NCI-H2171 (cell line): ENCODE data around the gene AMY2B.
"Not testable (repeated sequence)": the region's sequence is repeated elsewhere in the genome, so short reads cannot be mapped to it uniquely, and the experiment has no call there.

ENCODE experiments used
- DNase-seq: peaks from one replicate; lab custom pipeline; 2025; lab: John Stamatoyannopoulos, UW

The AMY2B gene

DNA sequence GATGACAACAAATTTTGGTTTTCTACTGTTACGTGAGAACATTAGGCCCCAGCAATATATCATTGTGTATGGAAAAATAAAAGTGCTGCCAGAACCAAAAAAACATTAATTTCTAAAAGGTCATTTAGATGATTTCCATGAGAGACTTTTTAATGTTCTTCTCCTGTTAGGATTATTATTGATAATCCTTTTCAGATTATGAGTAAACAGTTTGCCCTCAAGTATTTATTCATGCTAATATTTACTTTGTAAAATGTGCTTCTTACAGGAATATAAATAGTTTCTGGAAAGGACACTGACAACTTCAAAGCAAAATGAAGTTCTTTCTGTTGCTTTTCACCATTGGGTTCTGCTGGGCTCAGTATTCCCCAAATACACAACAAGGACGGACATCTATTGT is at the start of gene AMY2B:
Gene AMY2B (plus strand): TSS at position 301 of the 400 bp plus-strand sequence. CDS start 14 bp downstream, at position 315.
- DNase-seq = not testable (repeated sequence)

DNA sequence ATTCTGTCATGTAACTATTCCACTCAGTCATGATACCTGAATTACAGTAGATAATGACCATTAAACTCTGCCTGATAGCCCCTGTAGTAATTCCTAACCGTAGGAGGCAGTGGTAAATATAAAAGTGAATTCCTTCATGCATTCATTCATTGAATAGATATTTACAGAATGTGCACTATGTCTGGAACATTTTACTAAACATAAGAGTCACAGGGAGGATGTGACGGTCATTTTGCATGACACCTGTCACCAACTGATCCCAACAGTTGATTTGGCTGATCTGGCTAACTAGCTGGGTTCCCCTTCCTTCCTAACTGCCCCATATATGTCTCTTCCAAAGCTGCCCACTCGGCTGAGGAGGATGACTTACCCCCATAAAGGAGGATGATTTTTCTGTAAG is 48.0 kb upstream of the AMY2B start:
- DNase-seq = no peak

DNA sequence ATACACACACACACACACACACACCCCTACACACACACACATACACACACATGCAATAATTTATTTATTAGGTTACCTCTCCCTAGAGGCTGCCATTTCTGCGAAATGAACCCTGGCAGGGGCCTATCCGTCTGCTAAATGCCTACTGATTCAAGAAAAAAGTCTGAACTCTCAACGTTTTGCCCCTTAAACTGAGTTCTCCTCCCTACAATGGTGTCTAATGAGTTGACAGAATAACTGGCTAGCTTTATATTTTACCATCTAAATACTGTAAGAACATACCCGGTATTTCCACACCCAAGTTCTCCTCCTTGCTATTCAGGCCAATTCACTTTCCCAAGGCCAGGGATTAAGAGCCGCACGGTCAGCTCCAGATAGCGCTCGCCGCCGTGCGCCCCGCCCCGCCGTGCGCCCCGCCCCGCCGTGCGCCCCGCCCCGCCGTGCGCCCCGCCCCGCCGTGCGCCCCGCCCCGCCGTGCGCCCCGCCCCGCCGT is 46.2 kb upstream of the AMY2B start:
- DNase-seq = no peak

DNA sequence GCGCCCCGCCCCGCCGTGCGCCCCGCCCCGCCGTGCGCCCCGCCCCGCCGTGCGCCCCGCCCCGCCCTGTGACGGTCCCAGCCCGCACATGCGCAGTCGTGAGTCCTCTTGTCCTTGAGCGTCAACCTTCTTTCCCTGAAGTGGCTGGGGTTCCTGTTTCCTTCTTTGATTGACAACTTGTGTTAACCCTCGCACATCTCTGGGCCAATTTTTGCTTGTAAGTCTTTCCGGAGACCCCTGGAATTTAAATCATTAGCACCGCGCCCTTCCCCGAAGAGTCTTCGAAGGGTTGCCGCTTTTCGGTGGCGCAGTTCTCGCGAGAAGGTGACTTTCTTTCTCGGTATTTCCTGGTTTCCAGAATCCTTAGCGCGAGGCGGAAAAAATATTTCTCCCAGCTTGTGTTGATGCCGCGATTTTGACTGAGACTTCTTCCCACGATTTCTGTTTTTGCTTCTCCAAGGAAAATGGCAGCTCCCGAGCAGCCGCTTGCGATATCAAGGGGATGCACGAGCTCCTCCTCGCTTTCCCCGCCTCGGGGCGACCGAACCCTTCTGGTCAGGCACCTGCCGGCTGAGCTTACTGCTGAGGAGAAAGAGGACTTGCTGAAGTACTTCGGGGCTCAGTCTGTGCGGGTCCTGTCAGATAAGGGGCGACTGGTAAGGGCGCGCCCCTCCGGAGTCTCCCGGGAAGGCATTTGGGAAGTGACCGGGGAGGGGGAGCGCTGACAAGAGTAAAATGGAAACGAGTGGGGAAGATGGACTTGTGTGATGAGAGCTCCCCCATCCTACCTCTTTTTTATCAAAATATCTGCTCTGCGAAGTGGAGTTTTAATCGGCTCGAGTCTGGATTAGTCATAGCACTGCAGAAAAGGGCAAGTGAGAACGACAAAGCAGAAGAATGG is 45.5 kb upstream of the AMY2B start, which contains the start of gene RNPC3:
Gene RNPC3 (plus strand): TSS at position 93 of the 901 bp plus-strand sequence. CDS start 372 bp downstream, at position 465.
- peak; percentile 83 for DNase-seq

DNA sequence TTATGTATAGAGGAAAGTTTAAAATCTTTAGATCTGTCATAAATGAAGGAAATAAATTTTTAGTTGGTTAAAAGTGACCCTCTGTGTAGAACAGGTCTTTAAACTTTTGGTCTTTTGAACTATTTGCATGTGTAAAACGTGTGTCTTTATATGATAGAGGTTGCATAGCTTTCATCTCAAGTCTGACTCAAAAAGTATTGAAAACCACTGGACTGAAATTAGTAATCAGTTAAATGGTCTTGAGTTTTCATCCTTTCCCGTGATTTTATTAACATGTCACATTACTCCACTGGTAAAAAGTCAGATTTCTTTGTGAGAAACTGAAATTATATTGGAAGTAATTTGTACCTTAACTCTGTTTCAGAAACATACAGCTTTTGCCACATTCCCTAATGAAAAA is 44.1 kb upstream of the AMY2B start:
- DNase-seq = no peak

DNA sequence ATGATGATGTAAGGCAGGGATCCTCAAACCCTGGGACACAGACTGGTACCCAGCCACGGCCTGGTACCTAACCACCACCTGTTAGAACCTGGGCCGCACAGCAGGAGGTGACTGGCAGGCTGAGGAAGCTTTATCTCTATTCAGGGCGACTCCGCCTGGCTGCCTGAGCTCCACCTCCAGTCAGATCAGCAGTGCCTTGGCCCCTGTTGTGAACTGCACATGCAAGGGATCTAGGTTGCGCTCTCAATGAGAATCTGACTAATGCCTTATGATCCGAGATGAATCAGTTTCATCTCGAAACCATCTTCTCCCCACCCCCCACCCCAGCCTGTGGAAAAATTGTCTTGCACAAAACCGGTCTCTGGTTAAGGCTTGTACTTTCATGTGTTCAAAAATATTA is 41.6 kb upstream of the AMY2B start:
- no peak for DNase-seq

DNA sequence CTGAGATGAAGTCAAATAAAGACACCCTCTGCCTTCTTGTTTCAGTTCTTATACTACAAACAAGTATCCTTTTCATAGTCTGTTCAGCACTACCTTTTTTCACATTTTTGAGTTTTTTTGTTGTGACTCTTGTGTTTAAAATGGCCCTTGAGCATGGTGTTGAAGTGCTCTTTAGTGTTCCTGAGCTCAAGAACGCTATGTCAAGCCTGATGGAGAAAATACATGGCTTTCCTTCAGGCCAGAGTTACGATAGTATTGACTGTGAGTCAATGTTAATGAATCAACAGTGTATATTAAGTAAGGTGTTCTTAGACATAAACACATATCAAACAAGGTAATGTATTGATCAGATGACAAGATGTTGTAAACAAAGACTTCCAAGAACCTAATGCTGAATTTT is 33.2 kb upstream of the AMY2B start:
- DNase-seq = no peak

DNA sequence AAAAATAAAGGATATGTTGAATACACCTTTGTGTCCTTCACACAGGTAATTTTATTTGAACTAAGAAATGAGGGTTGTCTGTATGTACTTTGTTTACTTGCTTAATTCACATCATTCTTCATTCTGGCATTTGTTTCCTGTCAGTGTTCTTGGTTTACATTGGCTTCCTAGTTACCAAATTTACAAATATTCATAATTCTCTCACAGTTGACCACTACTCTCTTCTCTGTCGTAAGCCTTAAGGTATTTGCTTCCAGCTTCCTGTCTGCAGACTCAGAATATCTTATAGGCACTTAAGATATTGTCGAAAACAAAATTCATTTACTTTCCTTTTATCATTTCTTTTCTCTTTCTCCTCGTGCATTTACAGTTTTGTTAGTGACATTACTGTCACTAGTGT is 30.0 kb upstream of the AMY2B start:
- no peak for DNase-seq

DNA sequence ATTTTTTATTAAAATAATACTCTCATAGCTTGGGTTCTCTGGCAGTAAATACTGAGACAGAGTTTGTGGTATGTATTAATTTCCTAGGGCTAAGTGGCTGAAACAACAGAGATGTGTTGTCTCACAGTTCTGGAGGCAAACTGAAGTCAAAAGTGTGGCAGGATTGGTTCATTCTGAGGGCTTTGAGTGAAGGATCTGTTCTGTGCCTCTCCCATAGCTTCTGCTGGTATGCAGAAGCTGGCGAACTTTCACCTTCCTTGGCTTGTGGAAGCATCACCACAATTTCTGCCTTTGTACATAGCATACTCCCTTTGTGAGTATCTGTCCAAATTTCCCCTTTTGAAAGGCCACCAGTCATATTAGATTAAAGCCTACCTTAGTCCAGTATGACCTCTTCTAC is 24.9 kb upstream of the AMY2B start:
- DNase-seq = no peak

DNA sequence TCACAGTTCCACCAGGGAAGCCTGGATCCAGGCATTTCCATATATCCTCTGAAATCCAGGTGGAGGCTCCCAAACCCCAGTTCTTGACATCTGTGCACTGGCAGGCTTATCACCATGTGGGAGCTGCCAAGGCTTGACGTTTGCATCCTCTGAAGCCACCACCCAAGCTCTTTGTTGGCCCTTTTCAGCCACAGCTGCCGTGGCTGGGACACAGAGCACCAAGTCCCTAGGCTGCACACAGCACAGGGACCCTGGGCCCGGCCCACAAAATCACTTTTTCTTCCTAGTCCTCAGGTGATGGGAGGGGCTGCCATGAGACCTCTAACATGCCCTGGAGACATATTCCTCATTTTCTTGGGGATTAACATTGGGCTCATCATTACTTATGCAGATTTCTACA is 23.5 kb upstream of the AMY2B start:
- no peak for DNase-seq

DNA sequence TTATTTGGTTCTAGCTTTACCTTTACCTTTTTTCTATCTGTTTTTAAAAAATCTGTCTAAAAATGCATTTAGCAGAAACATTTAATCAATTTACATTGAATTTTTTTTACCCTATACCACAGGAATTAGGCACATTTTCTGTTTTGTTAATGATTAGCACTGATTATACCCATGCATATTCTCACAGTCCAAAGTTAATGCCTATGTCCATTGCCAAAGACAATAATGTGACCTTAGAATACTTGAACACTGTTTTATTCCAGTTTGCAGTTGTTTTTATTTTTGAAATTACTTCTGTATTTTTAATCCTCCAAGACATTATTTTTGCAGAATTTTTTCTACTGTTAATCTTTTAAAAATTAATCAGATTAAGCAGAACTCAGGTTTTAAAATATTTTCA is 11.0 kb upstream of the AMY2B start:
- DNase-seq = no peak

DNA sequence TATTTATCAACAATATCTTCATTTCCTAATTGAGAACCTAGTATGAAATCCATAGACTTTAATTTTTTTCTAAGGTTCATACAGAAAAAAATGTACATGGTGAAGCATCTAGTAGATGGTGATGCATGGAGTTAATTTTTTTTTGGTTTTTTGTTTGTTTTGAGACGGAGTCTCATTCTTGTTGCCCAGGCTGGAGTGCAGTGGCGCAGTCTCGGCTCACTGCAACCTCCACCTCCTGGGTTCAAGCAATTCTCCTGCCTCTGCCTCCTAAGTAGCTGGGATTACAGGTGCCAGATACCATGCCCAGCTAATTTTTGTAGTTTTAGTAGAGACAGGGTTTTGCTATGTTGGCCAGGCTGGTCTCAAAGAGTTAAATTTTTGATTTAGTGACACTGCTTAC is 10.3 kb upstream of the AMY2B start:
- not testable (repeated sequence) for DNase-seq

DNA sequence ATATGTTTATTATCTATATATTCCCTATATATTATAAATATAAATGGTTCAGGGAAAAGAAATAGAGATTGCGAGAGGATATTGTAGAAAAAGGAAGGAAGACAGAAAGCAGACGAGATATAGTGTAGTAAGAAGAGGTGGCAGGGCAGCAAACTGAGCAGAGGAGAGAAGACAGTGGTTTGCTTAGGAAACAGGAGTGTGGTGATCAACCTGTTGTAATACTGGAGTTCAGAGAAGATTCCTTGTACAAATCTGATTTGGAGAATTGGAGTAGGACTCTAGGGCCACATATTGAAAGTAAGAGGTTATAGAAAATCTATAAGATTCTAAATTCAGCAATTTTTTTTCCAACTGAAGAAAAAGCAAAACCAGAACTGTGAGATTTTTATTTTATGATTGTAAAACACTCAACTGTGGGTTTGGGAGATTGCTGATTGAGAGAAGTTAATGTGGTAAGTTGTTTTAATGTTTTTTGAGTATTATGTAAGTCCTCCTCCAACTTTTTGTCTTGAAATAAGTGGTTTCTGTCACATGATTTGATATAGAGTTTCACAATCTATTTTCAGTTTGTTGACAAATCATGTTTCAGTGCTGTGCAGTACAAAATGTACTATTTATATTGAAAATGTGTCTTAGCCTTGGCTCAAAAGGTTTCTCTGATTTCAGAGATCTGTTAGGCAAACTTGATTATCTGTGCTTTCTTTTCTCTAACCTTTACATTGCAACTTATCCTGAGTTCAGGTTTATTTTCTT is 9.6 kb upstream of the AMY2B start:
- DNase-seq = no peak

DNA sequence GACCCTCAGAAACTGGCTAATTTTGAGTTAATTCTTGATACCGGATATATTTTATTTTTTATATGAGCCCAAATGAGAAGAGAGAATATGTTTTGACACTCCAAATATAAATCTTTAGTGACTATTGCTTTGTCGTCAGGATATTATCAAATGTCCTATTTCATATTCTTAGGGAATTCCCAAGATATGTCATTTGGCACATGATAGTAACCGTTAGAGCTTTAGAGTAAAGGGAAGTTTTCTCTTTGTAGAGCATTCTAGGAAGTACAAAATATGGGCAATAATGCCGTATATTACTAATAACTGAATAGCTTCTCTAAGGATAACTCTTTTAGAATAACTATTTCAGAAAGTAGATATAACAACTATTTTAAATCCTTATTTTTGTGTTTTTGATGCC is 8.3 kb upstream of the AMY2B start:
- no peak for DNase-seq

DNA sequence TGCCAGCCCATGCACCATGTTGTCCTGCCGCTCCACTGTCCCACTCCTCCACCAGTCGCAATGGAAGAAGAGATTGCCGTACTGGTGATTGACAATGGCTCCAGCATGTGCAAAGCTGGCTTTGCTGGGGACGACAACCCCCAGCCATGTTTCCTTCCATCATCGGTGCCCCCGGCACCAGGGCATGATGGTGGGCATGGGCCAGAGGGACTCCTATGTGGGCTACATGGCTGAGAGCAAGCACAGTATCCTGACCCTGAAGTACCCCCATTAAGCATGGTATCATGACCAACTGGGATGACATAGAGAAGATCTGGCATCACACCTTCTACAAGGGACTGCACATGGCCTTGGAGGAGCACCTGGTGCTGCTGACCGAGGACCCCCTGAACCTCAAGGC is 1.9 kb upstream of the AMY2B start:
- no peak for DNase-seq

DNA sequence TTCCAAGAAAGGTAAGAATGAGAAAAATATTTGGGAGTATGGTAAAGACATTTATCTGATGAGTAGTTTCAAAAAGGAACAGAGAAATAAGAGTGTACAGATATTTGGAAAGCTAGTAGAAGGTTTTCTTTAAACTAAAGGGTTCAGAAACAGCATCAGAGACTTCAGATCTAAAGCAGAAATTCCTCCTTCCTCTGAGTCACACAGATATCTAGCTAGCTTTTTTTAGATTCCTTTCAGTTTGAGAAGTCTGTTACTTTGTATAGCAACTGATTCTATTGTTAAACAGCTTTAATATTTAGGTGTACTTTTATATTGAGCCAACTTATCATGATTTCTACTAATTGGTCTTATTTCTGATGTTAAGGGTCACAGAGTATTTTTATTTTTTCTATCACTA is 4.7 kb downstream of the AMY2B start:
- DNase-seq = no peak

DNA sequence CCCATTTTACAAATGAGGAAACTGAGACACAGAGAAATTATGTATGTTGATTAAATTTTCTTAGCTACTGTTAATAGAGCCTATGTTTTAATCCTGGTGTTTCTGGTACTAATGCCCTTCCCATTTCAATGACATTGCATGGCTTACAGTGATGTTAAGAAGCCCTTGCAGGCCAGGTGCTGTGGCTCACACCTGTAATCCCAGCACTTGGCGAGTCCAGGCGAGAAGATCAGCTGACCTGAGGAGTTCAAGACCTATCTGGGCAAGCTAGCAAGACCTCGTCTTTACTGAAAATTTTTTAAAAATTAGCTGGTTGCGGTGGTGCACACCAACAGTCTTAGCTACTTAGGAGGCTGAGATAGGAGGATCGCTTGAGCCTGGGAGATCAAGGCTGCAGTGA is 5.4 kb downstream of the AMY2B start:
- DNase-seq = not testable (repeated sequence)

DNA sequence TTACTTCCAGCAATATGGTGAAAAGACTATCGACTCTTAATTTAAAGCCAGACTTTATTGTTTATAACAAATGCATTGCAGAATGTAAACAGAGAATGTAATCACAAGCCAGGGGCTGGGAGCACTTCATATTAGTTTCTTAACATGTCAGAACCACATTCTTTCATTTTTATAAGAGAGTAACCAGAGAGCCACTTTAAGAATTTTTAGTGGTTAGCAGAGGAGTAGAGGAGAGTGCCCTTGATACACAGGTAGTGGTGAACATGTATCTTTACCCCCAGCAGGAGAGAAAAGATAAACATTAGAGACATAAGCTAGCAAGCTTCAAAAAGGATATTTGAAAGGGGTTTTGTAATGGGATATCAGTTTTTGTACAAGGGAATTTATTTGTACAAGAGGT is 11.1 kb downstream of the AMY2B start:
- no peak for DNase-seq

DNA sequence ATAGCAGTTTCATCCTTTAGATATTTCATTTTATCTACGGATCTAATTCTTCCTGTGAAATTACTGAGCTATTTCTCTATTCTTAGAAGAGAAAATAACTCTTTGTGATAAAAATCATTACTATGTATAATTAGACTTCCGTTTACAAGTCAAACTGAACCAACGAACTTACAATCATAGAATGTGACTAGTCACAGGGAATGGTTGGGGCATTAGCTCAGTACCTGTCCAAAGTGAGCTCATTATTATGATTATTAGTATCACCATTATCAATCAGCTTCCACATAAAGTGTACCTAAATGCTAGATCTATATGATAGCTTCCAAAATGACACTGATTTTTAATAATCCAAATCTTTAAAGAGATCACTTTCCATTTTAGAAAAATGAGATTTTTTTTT is 12.5 kb downstream of the AMY2B start:
- DNase-seq = no peak

DNA sequence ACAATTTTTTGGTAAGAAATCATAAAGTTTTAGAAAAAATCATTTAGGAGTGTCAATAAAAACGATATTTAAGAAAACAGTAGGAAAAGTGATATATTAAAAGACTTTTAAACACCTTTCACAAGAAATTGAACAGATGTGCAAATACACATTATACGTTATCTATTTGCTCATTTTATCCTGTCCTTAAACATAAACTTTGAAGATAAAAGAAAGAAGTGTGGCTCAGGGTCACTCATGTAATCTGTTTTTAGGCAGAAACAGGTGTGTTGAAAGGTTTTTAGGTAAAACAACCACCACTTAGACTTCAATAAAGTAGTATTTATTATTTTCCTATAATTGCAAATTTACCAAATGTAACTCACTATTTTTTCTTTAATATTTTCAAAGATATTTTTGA is 13.1 kb downstream of the AMY2B start:
- DNase-seq = no peak

DNA sequence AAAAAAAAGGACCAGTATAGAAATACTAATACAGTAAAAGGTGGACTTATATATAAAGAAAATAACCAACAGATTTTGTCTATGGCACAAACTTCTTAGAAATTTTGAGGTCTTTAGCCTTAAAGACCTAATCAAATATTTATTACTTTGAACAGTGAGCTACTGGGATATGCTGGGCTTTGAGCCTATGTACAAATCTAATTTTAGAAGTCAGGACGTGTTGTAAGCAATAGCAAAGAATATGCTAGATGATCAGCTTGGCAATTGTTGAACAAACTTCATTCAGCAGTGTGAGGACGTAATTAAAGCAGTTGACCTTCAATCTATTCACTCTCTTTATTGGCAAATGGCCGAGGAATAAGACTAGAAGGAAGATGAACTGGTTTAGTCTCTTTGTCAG is 31.4 kb downstream of the AMY2B start:
- not testable (repeated sequence) for DNase-seq

DNA sequence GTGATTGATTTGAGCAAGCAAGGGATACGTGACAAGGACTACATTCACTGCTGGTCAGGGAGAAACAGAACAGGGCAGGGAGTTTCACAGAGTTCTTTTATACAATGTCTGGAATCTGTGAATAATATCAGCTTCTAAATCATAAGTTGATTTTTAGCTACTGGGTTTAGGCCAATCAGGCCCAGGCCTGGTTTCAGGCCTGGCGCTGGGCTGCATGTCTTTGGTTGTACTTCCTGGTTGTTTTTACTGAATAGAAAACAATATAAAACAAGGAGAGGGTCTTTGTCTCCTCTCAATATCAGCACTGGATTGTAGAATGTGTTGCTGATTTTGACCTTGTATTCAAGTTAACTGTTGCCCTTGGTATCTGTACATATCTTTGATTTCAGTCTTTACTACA is 45.0 kb downstream of the AMY2B start:
- no peak for DNase-seq

DNA sequence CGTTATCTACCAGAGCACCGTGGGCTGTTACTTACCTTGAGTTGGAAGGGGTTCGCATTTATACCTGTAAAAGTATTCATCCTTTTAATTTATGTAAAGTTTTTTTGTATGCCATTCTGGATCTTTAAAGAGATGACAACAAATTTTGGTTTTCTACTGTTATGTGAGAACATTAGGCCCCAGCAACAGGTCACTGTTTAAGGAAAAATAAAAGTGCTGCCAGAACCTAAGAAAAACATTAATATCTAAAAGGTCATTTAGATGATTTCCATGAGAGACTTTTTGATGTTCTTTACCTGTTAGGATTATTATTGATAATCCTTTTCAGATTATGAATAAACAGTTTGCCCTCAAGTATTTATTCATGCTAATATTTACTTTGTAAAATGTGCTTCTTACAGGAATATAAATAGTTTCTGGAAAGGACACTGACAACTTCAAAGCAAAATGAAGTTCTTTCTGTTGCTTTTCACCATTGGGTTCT is 45.6 kb downstream of the AMY2B start, which contains the start of gene AMY2A:
Gene AMY2A (plus strand): TSS at position 434 of the 484 bp plus-strand sequence. CDS start 14 bp downstream, at position 448.
- DNase-seq = not testable (repeated sequence)
